ENCODE data around the gene WFDC1.

The WFDC1 gene

DNA sequence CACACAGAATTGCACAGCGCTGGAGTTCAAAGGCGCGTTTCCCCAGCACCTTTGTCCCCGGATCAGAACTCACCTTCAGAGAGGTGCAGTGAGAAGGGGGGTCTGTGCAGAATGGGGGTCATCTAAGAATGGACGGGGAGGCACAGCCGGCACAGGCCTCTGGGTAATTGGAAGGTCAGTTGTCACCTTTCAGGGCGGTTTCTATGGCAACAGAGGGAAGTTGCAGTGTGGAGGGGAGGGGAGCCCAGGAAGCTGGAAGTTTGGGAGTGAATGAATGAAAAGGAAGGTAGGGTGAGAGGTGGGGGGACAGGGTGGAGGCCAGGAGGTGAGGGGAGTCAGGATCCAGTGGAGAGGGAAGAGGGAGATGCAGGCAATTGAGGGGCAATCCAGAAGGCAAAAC is 42.5 kb upstream of the WFDC1 start:
- DNase-seq (ENCODE audit: extremely low read depth, insufficient read length): no peak
- Histone ChIP-seq H3K36me3 (ENCODE audit: control insufficient read depth, insufficient read depth, low read length) (no peaks in the 10 kb centered on the region), H3K4me3 (replicated peaks; ENCODE audit: low read depth, low read length) (no peak overlapping the region), H3K27me3 (replicated peaks; ENCODE audit: control insufficient read depth, insufficient read depth, low read length) (no peaks in the 10 kb centered on the region; the same call in 1 of the 2 replicates)
- TF ChIP-seq, protein P1, sequence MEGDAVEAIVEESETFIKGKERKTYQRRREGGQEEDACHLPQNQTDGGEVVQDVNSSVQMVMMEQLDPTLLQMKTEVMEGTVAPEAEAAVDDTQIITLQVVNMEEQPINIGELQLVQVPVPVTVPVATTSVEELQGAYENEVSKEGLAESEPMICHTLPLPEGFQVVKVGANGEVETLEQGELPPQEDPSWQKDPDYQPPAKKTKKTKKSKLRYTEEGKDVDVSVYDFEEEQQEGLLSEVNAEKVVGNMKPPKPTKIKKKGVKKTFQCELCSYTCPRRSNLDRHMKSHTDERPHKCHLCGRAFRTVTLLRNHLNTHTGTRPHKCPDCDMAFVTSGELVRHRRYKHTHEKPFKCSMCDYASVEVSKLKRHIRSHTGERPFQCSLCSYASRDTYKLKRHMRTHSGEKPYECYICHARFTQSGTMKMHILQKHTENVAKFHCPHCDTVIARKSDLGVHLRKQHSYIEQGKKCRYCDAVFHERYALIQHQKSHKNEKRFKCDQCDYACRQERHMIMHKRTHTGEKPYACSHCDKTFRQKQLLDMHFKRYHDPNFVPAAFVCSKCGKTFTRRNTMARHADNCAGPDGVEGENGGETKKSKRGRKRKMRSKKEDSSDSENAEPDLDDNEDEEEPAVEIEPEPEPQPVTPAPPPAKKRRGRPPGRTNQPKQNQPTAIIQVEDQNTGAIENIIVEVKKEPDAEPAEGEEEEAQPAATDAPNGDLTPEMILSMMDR (IDR thresholded peaks at IDR 0.05; ENCODE audit: insufficient read depth, low read length, poor library complexity, severe bottlenecking): no peak

DNA sequence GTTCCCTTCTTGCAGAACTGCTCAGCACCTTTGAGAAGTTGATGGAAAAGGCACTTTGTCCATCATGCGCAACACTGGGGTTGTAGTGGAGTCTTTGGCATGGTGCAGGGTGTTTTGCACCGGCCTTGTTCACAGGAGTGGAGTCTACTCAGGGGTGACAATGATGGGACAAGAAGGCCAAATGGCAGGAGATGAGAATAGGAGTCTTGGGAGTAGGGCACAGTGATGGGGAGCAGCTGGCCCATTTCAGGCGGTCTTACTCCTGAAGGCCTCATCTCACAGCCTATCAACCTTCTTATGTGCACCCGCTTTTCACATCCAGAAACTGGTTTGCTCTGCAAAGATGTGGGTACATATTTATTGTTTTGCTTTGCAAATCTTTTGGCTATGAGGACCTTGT is 41.5 kb upstream of the WFDC1 start:
- Histone ChIP-seq H3K4me3 (replicated peaks; ENCODE audit: low read depth, low read length) (no peak overlapping the region), H3K36me3 (ENCODE audit: control insufficient read depth, insufficient read depth, low read length) (no peaks in the 10 kb centered on the region), H3K27me3 (replicated peaks; ENCODE audit: control insufficient read depth, insufficient read depth, low read length) (no peaks in the 10 kb centered on the region; the same call in 1 of the 2 replicates)
- TF ChIP-seq, protein P1 (IDR thresholded peaks at IDR 0.05; ENCODE audit: insufficient read depth, low read length, poor library complexity, severe bottlenecking): no peak
- DNase-seq (ENCODE audit: extremely low read depth, insufficient read length): no peak

DNA sequence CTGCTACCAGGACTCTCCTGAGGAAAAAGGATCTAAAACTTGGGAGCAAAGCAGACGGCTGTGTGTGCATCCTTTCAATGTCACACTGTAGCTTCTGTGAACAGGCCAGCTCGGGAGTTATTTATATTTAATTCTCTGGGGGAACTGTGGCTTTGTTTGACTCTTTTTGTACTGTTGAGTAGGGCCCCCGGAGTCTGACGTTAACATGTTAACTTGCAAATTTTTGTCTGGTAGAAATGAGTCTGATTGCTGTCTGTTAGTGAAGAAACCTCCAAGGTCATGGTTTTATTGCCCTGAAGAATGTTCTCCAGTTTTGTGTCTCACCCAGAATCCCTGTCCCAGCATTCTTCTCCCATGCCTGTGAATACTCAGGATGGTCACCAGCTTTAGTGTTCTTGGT is 40.6 kb upstream of the WFDC1 start:
- TF ChIP-seq, protein P1 (IDR thresholded peaks at IDR 0.05; ENCODE audit: insufficient read depth, low read length, poor library complexity, severe bottlenecking): no peak
- no peaks in the 10 kb centered on the region for H3K36me3 ChIP-seq (ENCODE audit: control insufficient read depth, insufficient read depth, low read length)
- H3K27me3 ChIP-seq (replicated peaks; ENCODE audit: control insufficient read depth, insufficient read depth, low read length): no peaks in the 10 kb centered on the region; the same call in 1 of the 2 replicates
- DNase-seq (ENCODE audit: extremely low read depth, insufficient read length): no peak
- no peak overlapping the region for H3K4me3 ChIP-seq (replicated peaks; ENCODE audit: low read depth, low read length)

DNA sequence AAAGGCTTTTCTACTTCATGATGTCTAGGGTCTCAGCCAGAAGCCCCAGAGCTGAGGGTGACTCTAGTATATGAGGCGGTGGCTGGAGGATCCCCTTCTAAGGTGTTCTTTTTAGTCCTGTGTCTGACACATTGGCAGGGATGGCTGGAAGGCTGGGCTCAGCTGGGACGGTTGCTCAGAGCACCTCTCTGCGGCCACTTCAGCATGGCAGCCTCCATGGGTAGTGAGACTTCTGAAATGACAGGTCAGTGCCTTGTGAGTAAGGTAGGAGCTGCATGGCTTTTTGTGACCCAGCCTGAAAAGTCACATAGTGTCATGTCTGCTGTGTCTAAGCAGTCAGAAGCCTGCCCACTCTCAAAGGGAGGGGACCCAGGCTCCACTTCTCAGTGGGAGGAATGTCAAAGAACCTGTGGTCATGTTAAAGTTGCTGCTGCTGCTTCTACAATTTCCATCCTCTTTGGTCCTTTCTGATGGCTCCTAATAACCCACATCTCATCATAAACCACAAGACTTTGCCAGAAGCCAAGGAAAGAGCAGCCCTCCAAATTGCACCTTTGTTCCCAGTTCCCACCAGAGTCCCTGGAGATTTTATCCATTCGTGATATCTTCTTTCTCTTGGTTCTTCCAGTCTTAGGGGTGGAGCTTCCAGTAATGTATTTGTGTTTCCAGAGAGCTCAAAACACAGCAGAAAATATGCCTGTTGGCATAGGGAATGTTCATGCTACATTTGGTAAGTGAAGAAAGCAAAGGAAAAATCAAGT is 39.4 kb upstream of the WFDC1 start:
- no peak for DNase-seq (ENCODE audit: extremely low read depth, insufficient read length)
- Histone ChIP-seq H3K27me3 (replicated peaks; ENCODE audit: control insufficient read depth, insufficient read depth, low read length) (no peaks in the 10 kb centered on the region), H3K4me3 (replicated peaks; ENCODE audit: low read depth, low read length) (no peak overlapping the region), H3K36me3 (ENCODE audit: control insufficient read depth, insufficient read depth, low read length) (no peaks in the 10 kb centered on the region)
- TF ChIP-seq, protein P1 (IDR thresholded peaks at IDR 0.05; ENCODE audit: insufficient read depth, low read length, poor library complexity, severe bottlenecking): no peak

DNA sequence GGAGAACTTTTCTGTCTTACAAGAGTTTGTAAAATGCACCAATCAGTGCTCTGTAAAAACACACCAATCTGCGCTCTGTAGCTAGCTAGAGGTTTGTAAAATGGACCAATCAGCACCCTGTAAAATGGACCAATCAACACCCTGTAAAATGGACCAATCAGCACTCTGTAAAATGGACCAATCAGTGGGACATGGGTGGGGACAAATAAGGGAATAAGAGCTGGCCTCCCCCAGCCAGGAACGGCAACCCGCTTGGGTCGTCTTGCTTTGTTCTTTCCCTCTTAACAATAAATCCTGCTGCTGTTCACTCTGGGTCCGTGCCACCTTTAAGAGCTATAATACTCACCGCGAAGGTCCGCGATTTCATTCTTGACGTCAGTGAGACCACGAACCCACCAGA is 36.4 kb upstream of the WFDC1 start:
- Histone ChIP-seq H3K27me3 (replicated peaks; ENCODE audit: control insufficient read depth, insufficient read depth, low read length) (no peaks in the 10 kb centered on the region), H3K36me3 (ENCODE audit: control insufficient read depth, insufficient read depth, low read length) (no peaks in the 10 kb centered on the region), H3K4me3 (replicated peaks; ENCODE audit: low read depth, low read length) (no peak overlapping the region)
- TF ChIP-seq, protein P1 (IDR thresholded peaks at IDR 0.05; ENCODE audit: insufficient read depth, low read length, poor library complexity, severe bottlenecking): no peak
- DNase-seq (ENCODE audit: extremely low read depth, insufficient read length): no peak

Data from GM06990 (cell line).